ENCODE data around the gene RFTN1.

RFTN1 gene

DNA sequence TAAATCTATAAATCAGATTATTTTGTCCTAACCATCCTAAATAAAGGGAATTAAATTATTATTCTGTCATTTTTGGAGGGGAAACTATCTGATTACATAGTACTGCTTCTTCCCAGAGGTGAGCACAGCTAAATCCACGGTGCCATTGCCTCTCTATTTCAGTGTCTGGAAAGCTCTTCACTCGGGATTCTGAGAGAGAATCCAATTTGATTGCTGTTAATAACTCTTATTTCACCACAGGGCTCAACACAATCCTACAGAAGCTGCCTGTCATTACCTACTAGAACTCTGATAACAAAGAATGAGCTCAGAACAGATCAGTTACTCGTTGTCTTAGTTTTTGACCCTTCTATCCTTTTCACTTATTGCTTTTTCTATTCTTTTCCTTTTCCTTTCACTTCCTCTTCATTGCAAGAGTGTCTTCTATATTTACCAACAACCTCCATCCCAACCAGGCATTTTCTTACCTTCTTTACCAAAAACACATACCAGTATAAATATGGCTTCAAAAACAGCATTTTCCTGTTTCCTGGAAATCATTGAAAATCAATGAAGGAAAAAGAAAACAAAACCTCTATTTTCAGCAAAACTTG is 218.1 kb downstream of the RFTN1 start:
- no peak for DNase-seq

DNA sequence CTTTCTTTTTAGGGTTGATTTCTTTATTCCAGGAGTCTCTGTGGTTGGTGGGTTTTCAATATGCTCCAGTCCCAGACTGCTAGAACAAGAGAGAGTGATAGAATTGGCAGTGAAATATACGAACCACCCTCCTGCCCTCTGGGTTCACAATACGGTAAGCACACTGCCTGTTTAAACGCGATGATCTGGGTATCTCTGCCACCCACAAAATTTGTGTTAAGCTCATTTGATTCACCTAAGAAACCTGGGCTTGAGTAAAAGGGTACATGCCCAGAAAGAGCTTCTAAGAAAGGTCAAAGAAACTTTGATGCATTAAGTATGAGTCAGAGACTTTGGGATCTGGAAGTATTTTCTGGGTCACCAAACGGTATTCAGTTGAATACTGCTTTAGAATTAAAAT is 218.7 kb downstream of the RFTN1 start:
- no peak for DNase-seq

DNA sequence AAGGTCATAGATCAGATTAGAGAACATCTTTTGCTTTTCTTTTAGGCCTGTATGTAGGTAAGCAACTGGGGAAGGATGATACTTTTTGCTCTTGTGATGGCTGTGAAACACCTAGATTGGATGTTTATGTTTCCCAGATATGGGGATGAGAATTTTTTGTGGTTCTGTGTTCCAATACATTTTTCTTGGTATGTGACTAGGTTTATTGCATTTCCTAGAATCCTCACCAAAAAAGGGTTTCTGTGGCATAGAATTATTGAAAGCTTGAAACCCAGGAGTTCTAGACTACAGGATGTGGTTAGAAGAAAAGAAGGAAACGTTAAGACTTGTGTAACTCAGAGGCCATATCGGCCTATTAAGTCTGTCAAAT is 222.7 kb downstream of the RFTN1 start:
- DNase-seq, result no peak

GRCh38 chr3:16290007-16290826 is 223.3 kb downstream of the RFTN1 start:
- peak; percentile 49 for DNase-seq

- no peak for DNase-seq
Observed at GRCh38 chr3:16289144-16289889, 224.2 kb downstream of the RFTN1 start.

DNA sequence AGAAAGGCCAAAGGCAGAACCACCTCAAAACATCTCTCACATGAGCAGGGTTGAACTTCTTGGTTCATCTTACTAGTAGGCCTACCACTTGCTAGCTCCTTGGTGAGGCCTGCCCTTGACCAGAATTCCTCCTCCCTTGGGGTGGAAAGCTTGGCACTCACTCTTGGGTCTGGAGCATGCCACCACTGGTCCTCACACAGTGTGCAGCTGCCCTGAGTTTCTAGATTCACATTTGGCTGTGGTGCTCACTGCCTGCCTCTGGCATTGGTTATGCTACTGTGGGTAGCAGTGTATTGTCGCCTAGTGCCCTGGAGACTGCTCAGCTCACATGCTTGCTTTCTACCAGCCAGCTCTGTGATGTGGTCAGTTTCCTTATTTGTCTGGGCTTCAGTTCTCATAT is 224.8 kb downstream of the RFTN1 start:
- DNase-seq, result no peak

DNA sequence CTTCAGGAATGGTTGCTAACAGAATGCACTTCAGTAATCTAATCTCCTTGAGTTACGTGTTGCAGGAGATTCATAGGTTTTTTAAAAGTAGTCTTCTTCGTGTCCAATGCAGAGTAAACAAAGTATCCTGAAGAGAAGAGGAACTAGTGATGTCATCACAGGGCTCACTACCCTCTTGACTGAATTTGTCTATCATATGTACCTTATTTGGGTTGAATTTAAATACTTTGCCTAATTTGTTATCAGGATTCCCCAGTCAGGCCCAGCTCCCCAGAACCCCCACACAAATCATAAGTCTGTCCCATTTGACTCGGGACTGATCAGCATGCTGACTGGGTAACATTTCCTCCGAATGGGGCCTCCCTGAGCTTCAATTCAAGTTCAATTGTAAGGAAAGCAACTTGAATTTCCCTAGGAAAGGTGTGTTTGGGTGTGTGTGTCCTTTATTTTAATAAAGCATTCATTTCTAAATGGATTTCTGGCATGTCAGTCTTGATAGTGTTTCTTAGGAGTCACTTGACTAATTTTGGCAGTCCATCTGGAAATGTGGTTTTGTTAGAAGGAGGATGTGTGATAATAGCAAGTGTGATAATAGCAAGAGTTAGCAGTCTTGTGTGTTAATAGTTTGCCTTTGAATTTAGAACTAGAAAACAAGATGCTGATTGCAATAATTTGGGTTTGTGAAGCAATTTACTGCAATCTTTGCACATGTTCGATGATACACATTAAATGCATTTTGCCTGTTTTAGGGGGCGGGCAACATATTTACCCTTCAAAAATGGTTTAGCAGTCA is 226.6 kb downstream of the RFTN1 start:
- no peak for DNase-seq

- DNase-seq, result no peak
Observed at GRCh38 chr3:16286161-16286560, 227.3 kb downstream of the RFTN1 start.

- no peak for DNase-seq
Observed at GRCh38 chr3:16284633-16285032, 228.9 kb downstream of the RFTN1 start.

- no peak for DNase-seq
Observed at GRCh38 chr3:16280671-16281070, 232.8 kb downstream of the RFTN1 start.

- no peak for DNase-seq
Observed at GRCh38 chr3:16279010-16279801, 234.3 kb downstream of the RFTN1 start.

- no peak for DNase-seq
Observed at GRCh38 chr3:16277471-16277870, 236.0 kb downstream of the RFTN1 start.

DNA sequence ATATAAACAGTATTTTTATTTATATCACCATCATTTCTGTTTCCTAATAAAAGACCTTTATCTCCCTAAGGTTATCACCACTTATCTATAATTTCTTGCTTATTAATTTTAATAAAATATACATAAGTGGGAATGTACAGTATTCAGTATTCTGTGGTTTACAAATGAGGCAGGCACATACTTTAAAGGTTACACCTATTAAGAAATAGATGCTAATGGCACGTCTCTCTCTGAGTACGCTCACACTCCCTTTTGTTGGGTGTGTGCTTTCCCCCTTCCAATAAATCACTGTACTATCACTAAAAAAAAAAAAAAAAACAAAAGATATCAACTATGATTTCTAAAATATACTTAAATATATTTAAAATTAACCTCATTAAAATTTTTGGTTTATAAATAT is 239.6 kb downstream of the RFTN1 start:
- DNase-seq, result no peak

- DNase-seq, result no peak
Observed at GRCh38 chr3:16272588-16272987, 240.9 kb downstream of the RFTN1 start.

DNA sequence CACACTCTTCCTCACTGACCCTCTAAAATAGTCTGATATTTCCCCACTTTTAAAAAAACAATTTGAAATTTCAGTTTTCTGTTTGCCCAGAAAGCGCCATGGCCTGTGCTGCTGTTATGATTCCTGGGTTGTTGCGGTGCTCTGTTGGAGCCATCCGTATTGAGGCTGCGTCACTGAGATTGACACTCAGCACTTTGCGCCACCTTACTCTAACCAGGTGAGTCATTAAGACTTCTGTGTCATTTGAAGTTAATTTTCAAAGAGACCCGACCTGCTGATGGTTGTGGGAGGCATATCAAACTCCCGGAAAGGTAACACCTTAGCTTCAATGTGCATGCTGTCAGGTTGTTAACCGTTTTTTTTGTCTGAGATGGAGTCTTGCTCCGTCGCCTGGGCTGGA is 242.6 kb downstream of the RFTN1 start:
- no peak for DNase-seq

DNA sequence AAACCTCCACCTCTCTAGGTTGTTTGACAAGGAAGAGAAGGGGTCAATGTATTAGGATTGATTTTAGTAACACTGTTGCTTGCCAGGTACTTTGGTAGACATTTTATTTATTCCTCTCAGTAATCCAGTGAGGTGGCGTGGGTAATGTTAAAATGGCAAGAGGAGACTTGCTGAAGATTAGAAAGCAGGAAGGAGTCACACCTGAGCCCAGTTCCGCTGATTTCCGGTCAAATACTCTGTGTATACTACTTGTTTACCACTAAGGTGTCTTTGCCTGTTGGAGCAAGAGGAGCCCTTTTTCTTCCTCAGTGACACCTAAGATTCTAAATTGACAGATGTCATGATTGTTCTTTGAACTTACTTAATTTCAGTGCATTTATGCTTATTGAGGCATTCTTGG is 246.8 kb downstream of the RFTN1 start:
- DNase-seq, result no peak

All from NCI-H1105 treated with DMSO at 0.1 percent for 48 hours (cell line).